Neuronal stem cell (in vitro differentiated cells): ENCODE data around the gene SHH.

Experiments
- DNase-seq: peaks from one replicate; pipeline ENCODE4 v3.0.0-alpha.2; 2013; ENCODE audit warnings: low spot score
- H2AFZ ChIP-seq: one replicate; pipeline ENCODE4 v1.6.1; 2013; ENCODE audit warnings: mild to moderate bottlenecking, low read length, inconsistent platforms
- H2AK5ac ChIP-seq: 2 replicates; pipeline ENCODE4 v1.6.1; 2013; ENCODE audit warnings: low read depth, mild to moderate bottlenecking, inconsistent platforms, low read length, moderate library complexity, mixed read lengths
- H2BK120ac ChIP-seq: 2 replicates; pipeline ENCODE4 v1.6.1; 2013; ENCODE audit warnings: low read depth, mild to moderate bottlenecking, inconsistent platforms, low read length, moderate library complexity, mixed read lengths
- H2BK12ac ChIP-seq: one replicate; pipeline ENCODE4 v1.6.1; 2013; ENCODE audit warnings: low read length, inconsistent platforms
- H2BK15ac ChIP-seq: 2 replicates; pipeline ENCODE4 v1.6.1; 2013; ENCODE audit warnings: mild to moderate bottlenecking, low read length, inconsistent platforms, mixed read lengths
- H2BK5ac ChIP-seq: one replicate; pipeline ENCODE4 v1.6.1; 2013; ENCODE audit warnings: inconsistent platforms, mild to moderate bottlenecking, low read length, moderate library complexity
- H3K14ac ChIP-seq: one replicate; pipeline ENCODE4 v1.6.1; 2013; ENCODE audit warnings: low read length, inconsistent platforms
- H3K18ac ChIP-seq: 2 replicates; pipeline ENCODE4 v1.6.1; 2013; ENCODE audit warnings: low read length, inconsistent platforms
- H3K23ac ChIP-seq: 2 replicates; pipeline ENCODE4 v1.6.1; 2013; ENCODE audit warnings: low read depth, mild to moderate bottlenecking, mixed read lengths, low read length, inconsistent platforms; ENCODE audit not compliant: poor library complexity
- H3K27ac ChIP-seq: replicated peaks from 3 replicates; pipeline ENCODE4 v1.5.1; 2013; ENCODE audit warnings: low read length, inconsistent platforms
- H3K27me3 ChIP-seq, 3 experiments: 2 replicates each; pipeline ENCODE4 v1.6.1; 2013; ENCODE audit warnings: low read length in 3 of 3, mild to moderate bottlenecking in 2 of 3, inconsistent platforms in 1 of 3, low read depth in 1 of 3, mixed read lengths in 1 of 3, moderate library complexity in 1 of 3; ENCODE audit not compliant: control insufficient read depth in 3 of 3, insufficient read depth in 3 of 3
- H3K36me3 ChIP-seq, 2 donors: replicated peaks in 1 of 2; 2 replicates each; pipeline ENCODE4 v1.6.1; 2013; ENCODE audit warnings: low read length in 2 of 2; ENCODE audit not compliant: control insufficient read depth in 2 of 2, insufficient read depth in 2 of 2
- H3K4ac ChIP-seq: 2 replicates; pipeline ENCODE4 v1.6.1; 2013; ENCODE audit warnings: inconsistent platforms, mild to moderate bottlenecking, low read length, moderate library complexity
- H3K4me1 ChIP-seq, 2 donors: 1 replicate in 1 of 2; 2 replicates in 1 of 2; pipeline ENCODE4 v1.6.1; 2013; ENCODE audit warnings: low read length in 2 of 2, low read depth in 1 of 2; ENCODE audit not compliant: control insufficient read depth in 2 of 2, insufficient read depth in 1 of 2
- H3K4me2 ChIP-seq: one replicate; pipeline ENCODE4 v1.6.1; 2013; ENCODE audit warnings: mild to moderate bottlenecking, low read length, inconsistent platforms; ENCODE audit not compliant: insufficient read depth, poor library complexity, severe bottlenecking
- H3K4me3 ChIP-seq, 2 donors: 2 replicates each; pipeline ENCODE4 v1.5.1; 2013; ENCODE audit warnings: low read length in 2 of 2, mild to moderate bottlenecking in 2 of 2, inconsistent platforms in 1 of 2, moderate library complexity in 1 of 2
- H3K79me1 ChIP-seq: one replicate; pipeline ENCODE4 v1.6.1; 2013; ENCODE audit warnings: low read depth, mild to moderate bottlenecking, inconsistent platforms, low read length, moderate library complexity
- H3K9ac ChIP-seq: one replicate; pipeline ENCODE4 v1.6.1; 2013; ENCODE audit warnings: mild to moderate bottlenecking, low read depth, low read length, inconsistent platforms; ENCODE audit not compliant: poor library complexity
- H3K9me3 ChIP-seq, 2 donors: replicated peaks in 1 of 2; 2 replicates each; pipeline versions ENCODE3 to v1.6.1; 2013; ENCODE audit warnings: low read length in 2 of 2, mild to moderate bottlenecking in 2 of 2, inconsistent platforms in 1 of 2, low read depth in 1 of 2, mixed read lengths in 1 of 2, moderate library complexity in 1 of 2; ENCODE audit not compliant: control insufficient read depth in 2 of 2, insufficient read depth in 1 of 2
- H4K8ac ChIP-seq: one replicate; pipeline ENCODE4 v1.6.1; 2013; ENCODE audit warnings: low read depth, mild to moderate bottlenecking, inconsistent platforms, low read length, moderate library complexity
- H4K91ac ChIP-seq: one replicate; pipeline ENCODE4 v1.6.1; 2013; ENCODE audit warnings: low read length, low read depth, mild to moderate bottlenecking, inconsistent platforms; ENCODE audit not compliant: poor library complexity
- WGBS, 2 donors: extraction: QIAGEN DNeasy Blood & Tissue Kit; methylation state at CpG; one replicate each; pipeline ENCODE4 v1.1.7; 2013; ENCODE audit warnings: missing lambda C conversion rate in 2 of 2, mixed read lengths in 1 of 2; ENCODE audit not compliant: insufficient read length in 2 of 2, insufficient replicate concordance in 1 of 2; ENCODE audit errors: extremely low coverage in 2 of 2; 5-methylcytosine and 5-hydroxymethylcytosine counted together

Gene SHH

GRCh38 chr7:155778349-155778748, 33.9 kb downstream of the SHH start:
- Histone ChIP-seq H4K8ac (no peak overlapping the region), H2BK15ac (no peak overlapping the region), H2BK12ac (no peak overlapping the region), H3K4me3 (no peak overlapping the region), H2AK5ac (no peak overlapping the region), H4K91ac (no peak overlapping the region), H3K4me2 (no peak overlapping the region), H3K4ac (no peak overlapping the region), H3K4me1 (no peaks in the 10 kb centered on the region), H3K36me3 (peaks cover 29 to 98% of the 10 kb centered on the region in 2 donors), H2BK120ac (no peak overlapping the region), H3K14ac (no peak overlapping the region), H3K9me3 (peaks cover 0 to 3% of the 10 kb centered on the region in 2 donors), H2BK5ac (no peak overlapping the region), H3K23ac (no peak overlapping the region), H3K18ac (no peak overlapping the region), H3K27ac (no peak overlapping the region), H3K27me3 (no peaks in the 10 kb centered on the region), H3K9ac (no peak overlapping the region), H2AFZ (no peak overlapping the region), H3K79me1 (no peaks in the 10 kb centered on the region)
- WGBS, 2 donors = no CpG with 5 or more reads among the region's 6 CpGs
- no peak for DNase-seq

- peaks cover 33 to 97% of the 10 kb centered on the region in 2 donors for H3K36me3 ChIP-seq
Observed at GRCh38 chr7:155776606-155777005, 35.7 kb downstream of the SHH start.

GRCh38 chr7:155775691-155776090, 36.6 kb downstream of the SHH start:
- no peak overlapping the region for H2AK5ac ChIP-seq
- peaks cover 0 to 1% of the 10 kb centered on the region in 2 donors for H3K9me3 ChIP-seq
- WGBS, 2 donors = no CpG with 5 or more reads among the region's 7 CpGs
- H4K8ac ChIP-seq = no peak overlapping the region
- H3K18ac ChIP-seq = no peak overlapping the region
- H3K27ac ChIP-seq = no peak overlapping the region
- no peak overlapping the region for H3K9ac ChIP-seq
- H2BK12ac ChIP-seq = no peak overlapping the region
- no peak overlapping the region for H3K14ac ChIP-seq
- no peaks in the 10 kb centered on the region for H3K27me3 ChIP-seq
- H3K4me1 ChIP-seq = no peaks in the 10 kb centered on the region
- H4K91ac ChIP-seq = no peak overlapping the region
- DNase-seq = no peak
- no peak overlapping the region for H3K4me3 ChIP-seq
- no peak overlapping the region for H2BK5ac ChIP-seq
- H3K4me2 ChIP-seq = no peak overlapping the region
- H2BK15ac ChIP-seq = no peak overlapping the region
- H3K23ac ChIP-seq = no peak overlapping the region
- no peaks in the 10 kb centered on the region for H3K79me1 ChIP-seq
- H2AFZ ChIP-seq = no peak overlapping the region
- H2BK120ac ChIP-seq = no peak overlapping the region
- no peak overlapping the region for H3K4ac ChIP-seq
- H3K36me3 ChIP-seq = peaks cover 31 to 97% of the 10 kb centered on the region in 2 donors

More at GRCh38 chr7:155776606-155777005, 35.7 kb downstream of the SHH start:
- Histone ChIP-seq H3K9ac (no peak overlapping the region), H2AK5ac (no peak overlapping the region), H4K91ac (no peak overlapping the region), H3K27ac (no peak overlapping the region), H2BK12ac (no peak overlapping the region), H3K23ac (no peak overlapping the region), H2AFZ (no peak overlapping the region), H3K27me3 (no peaks in the 10 kb centered on the region), H3K14ac (no peak overlapping the region), H3K4me1 (no peaks in the 10 kb centered on the region), H3K4me3 (peak overlapping the region in 1 of 2 donors; percentile 13), H3K4me2 (no peak overlapping the region), H3K79me1 (no peaks in the 10 kb centered on the region), H3K9me3 (peaks cover 0 to 3% of the 10 kb centered on the region in 2 donors), H4K8ac (no peak overlapping the region), H3K4ac (no peak overlapping the region), H2BK15ac (no peak overlapping the region), H2BK120ac (no peak overlapping the region), H3K18ac (no peak overlapping the region), H2BK5ac (no peak overlapping the region)
- WGBS, 2 donors = no CpG with 5 or more reads among the region's 8 CpGs
- no peak for DNase-seq

GRCh38 chr7:155774947-155775346, 37.3 kb downstream of the SHH start:
- Histone ChIP-seq H3K23ac (no peak overlapping the region), H2AFZ (no peak overlapping the region), H3K4me3 (no peak overlapping the region), H2BK12ac (no peak overlapping the region), H3K27ac (no peak overlapping the region), H3K9me3 (peaks cover 0 to 1% of the 10 kb centered on the region in 2 donors), H4K91ac (no peak overlapping the region), H2BK120ac (no peak overlapping the region), H3K4me2 (no peak overlapping the region), H3K9ac (no peak overlapping the region), H2AK5ac (no peak overlapping the region), H3K27me3 (no peaks in the 10 kb centered on the region), H2BK15ac (no peak overlapping the region), H3K4me1 (no peaks in the 10 kb centered on the region), H3K18ac (no peak overlapping the region), H3K4ac (no peak overlapping the region), H3K36me3 (peaks cover 36 to 97% of the 10 kb centered on the region in 2 donors), H3K79me1 (no peaks in the 10 kb centered on the region), H2BK5ac (no peak overlapping the region), H3K14ac (no peak overlapping the region), H4K8ac (no peak overlapping the region)
- WGBS, 2 donors = no CpG with 5 or more reads among the region's 14 CpGs
- DNase-seq = no peak
